Neural cell (in vitro differentiated cells): ENCODE results near the gene LRRC26.

ENCODE experiments used
- EZH2 ChIP-seq: fragments of 200-600, 300-800 bp; shearing (Covaris generic), sonication (generic); IDR thresholded peaks from 2 replicates; pipeline ENCODE4 v1.6.1; 2014; ENCODE audit warnings: antibody characterized with exemption, low read length, borderline replicate concordance, mild to moderate bottlenecking; ENCODE audit not compliant: insufficient read depth, poor library complexity, severe bottlenecking
- MXI1 ChIP-seq: fragments of 450-650 bp; conservative IDR thresholded peaks from 2 replicates; pipeline ENCODE4 v1.6.1; 2014; ENCODE audit warnings: antibody characterized with exemption, mild to moderate bottlenecking; ENCODE audit not compliant: poor library complexity, severe bottlenecking
- RAD21 ChIP-seq: fragments of 450-650 bp; conservative IDR thresholded peaks from 2 replicates; pipeline ENCODE4 v1.6.1; 2014; ENCODE audit warnings: antibody characterized with exemption, mild to moderate bottlenecking, moderate library complexity
- TF ChIP-seq, protein P1 (sequence below): fragments of 450-650 bp; IDR thresholded peaks from 2 replicates; pipeline ENCODE4 v1.5.1; 2014; ENCODE audit warnings: antibody characterized with exemption, mild to moderate bottlenecking, moderate library complexity; ENCODE audit not compliant: poor library complexity, severe bottlenecking
- TF ChIP-seq, protein P2 (sequence below): IDR thresholded peaks from 2 replicates; pipeline ENCODE4 v1.6.1; 2012; ENCODE audit warnings: borderline replicate concordance

- TF ChIP-seq, protein P1, sequence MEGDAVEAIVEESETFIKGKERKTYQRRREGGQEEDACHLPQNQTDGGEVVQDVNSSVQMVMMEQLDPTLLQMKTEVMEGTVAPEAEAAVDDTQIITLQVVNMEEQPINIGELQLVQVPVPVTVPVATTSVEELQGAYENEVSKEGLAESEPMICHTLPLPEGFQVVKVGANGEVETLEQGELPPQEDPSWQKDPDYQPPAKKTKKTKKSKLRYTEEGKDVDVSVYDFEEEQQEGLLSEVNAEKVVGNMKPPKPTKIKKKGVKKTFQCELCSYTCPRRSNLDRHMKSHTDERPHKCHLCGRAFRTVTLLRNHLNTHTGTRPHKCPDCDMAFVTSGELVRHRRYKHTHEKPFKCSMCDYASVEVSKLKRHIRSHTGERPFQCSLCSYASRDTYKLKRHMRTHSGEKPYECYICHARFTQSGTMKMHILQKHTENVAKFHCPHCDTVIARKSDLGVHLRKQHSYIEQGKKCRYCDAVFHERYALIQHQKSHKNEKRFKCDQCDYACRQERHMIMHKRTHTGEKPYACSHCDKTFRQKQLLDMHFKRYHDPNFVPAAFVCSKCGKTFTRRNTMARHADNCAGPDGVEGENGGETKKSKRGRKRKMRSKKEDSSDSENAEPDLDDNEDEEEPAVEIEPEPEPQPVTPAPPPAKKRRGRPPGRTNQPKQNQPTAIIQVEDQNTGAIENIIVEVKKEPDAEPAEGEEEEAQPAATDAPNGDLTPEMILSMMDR = no peak
- TF ChIP-seq EZH2 (no peak), MXI1 (no peak), RAD21 (no peak)
- TF ChIP-seq, protein P2, sequence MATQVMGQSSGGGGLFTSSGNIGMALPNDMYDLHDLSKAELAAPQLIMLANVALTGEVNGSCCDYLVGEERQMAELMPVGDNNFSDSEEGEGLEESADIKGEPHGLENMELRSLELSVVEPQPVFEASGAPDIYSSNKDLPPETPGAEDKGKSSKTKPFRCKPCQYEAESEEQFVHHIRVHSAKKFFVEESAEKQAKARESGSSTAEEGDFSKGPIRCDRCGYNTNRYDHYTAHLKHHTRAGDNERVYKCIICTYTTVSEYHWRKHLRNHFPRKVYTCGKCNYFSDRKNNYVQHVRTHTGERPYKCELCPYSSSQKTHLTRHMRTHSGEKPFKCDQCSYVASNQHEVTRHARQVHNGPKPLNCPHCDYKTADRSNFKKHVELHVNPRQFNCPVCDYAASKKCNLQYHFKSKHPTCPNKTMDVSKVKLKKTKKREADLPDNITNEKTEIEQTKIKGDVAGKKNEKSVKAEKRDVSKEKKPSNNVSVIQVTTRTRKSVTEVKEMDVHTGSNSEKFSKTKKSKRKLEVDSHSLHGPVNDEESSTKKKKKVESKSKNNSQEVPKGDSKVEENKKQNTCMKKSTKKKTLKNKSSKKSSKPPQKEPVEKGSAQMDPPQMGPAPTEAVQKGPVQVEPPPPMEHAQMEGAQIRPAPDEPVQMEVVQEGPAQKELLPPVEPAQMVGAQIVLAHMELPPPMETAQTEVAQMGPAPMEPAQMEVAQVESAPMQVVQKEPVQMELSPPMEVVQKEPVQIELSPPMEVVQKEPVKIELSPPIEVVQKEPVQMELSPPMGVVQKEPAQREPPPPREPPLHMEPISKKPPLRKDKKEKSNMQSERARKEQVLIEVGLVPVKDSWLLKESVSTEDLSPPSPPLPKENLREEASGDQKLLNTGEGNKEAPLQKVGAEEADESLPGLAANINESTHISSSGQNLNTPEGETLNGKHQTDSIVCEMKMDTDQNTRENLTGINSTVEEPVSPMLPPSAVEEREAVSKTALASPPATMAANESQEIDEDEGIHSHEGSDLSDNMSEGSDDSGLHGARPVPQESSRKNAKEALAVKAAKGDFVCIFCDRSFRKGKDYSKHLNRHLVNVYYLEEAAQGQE = no peak
These were observed 22.6 kb upstream of the LRRC26 start for GRCh38 chr9:137192448-137192780.
